GM10248 (cell line): ENCODE results near the gene APEH.

Experiments
- CTCF ChIA-PET: fragments of 300-600 bp; sonication (Branson Sonifier 250); formaldehyde crosslinking; extraction: SDS; loops from one replicate; lab custom pipeline; 2021; ENCODE audit warnings: antibody characterized with exemption; lab: Yijun Ruan, JAX
- POLR2A ChIA-PET: fragments of 350-650 bp; sonication (Branson Sonifier 250); formaldehyde crosslinking; extraction: SDS; loops from one replicate; lab custom pipeline; 2020; ENCODE audit warnings: antibody characterized with exemption; lab: Yijun Ruan, JAX
- DNase-seq: peaks from one replicate; pipeline ENCODE4 v3.0.0; 2012; ENCODE audit errors: extremely low spot score
- CTCF ChIP-seq: IDR thresholded peaks from 2 replicates; pipeline ENCODE4 v1.5.1; 2012; ENCODE audit warnings: mild to moderate bottlenecking, low read depth; ENCODE audit errors: extremely low read depth, missing control alignments, control extremely low read depth

Gene APEH

GRCh38 chr3:49729966-49730609, 55.9 kb downstream of the APEH start:
- CTCF ChIA-PET = interaction anchor here (1.0 to 1.2 kb wide), 2 partner anchors 27 to 190 kb away, joined by 3 read pairs; no protein-coding TSS in a partner anchor
- POLR2A ChIA-PET = no interaction called here
- DNase-seq = no peak
- no peak for TF ChIP-seq CTCF

GRCh38 chr3:49732597-49732996, 58.4 kb downstream of the APEH start:
- ChIA-PET CTCF (no interaction called here), POLR2A (no interaction called here)
- DNase-seq = no peak
- no peak for TF ChIP-seq CTCF

- ChIA-PET POLR2A (interaction anchor here (0.6 kb wide), 1 partner anchor 194 kb away, joined by 6 read pairs; no protein-coding TSS in a partner anchor), CTCF (no interaction called here)
- TF ChIP-seq CTCF = no peak
- no peak for DNase-seq
Measured at GRCh38 chr3:49733551-49733950, 59.4 kb downstream of the APEH start.
